ENCODE data around the gene RRM2. TPM values are rescaled to one million over a fixed set of nuclear protein-coding genes. Genes with fewer than 3 reads are reported as not detected.

RRM2 gene
- total RNA-seq, 1 experiment from 2014 or later, result 187 TPM

- no peak for DNase-seq (ENCODE audit: low read depth)
Measured at GRCh38 chr2:10171006-10171800, 48.7 kb downstream of the RRM2 start.

- DNase-seq (ENCODE audit: low read depth), result no peak
Measured at GRCh38 chr2:10172033-10172871, 49.7 kb downstream of the RRM2 start.

DNA sequence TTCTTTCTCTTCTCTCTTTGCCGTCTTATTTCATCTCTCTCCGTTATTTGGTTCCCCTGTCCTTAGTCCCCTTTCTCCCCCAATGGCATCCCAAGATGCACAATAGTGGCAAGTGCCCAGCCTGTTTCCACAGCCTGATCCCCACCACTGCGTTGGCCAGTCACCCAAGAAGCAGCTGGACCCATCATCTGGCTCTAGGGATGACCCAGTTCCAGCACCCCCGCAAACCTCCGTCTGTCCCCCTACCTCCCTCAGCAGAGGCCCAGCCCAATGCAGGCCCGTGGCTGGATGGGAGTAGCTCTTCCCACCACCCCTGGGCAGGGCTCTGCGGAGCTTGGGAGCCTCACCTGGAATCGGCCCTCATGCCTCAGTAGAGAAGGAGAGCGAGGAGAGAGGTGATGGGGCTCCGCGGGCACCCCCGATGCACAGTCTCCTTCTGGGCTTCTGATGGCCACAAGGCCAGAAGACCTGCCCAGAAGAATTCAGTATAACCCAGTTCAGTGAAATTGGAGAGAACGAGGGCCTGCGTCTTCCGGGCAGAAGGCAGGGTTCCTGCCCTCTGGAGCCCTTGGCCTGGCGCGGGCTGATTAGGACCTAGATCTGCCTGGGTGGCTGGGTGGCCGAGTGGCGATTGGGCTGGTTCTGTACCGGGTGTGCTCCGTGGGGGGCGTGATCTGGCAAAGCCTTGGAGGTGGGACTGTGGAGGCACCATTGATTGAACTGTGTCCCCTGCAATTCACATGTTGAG is 50.9 kb downstream of the RRM2 start:
- no peak for DNase-seq (ENCODE audit: low read depth)

GRCh38 chr2:10174173-10174572 is 51.6 kb downstream of the RRM2 start:
- DNase-seq (ENCODE audit: low read depth), result no peak

DNA sequence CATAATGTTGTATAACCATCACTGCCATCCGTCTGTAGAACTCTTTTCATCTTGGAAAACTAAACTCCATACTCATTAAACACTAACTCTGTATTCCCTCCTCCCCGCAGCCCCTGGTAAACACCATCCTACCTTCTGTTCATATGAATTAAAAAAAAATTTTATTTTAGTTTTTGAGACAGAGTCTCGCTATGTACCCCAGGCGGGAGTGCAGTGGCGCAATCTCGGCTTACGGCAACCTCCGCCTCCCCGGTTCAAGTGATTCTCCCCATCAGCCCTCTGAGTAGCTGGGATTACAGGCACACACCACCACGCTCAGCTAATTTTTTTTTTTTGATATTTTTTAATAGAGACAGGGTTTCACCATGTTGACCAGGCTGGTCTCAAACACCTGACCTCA is 52.9 kb downstream of the RRM2 start:
- DNase-seq (ENCODE audit: low read depth), result no peak

DNA sequence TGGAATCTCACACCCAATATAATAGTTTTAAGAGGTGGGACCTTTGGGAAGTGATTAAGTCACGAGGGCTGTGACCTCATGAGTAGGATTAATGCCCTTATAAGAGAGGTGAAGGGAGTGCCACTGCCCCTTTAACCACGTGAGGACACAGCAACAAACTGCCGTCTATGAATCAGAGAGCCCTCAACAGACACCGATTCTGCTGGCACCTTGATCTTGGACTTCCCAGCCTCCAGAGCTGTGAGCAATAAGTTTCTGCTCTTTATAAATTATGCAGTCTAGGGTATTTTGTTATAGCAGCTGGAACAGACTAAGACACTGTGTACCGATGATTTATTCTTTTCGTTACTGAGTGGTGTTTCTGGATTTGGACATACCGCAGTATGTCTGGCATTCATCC is 56.2 kb downstream of the RRM2 start:
- DNase-seq (ENCODE audit: low read depth), result no peak

DNA sequence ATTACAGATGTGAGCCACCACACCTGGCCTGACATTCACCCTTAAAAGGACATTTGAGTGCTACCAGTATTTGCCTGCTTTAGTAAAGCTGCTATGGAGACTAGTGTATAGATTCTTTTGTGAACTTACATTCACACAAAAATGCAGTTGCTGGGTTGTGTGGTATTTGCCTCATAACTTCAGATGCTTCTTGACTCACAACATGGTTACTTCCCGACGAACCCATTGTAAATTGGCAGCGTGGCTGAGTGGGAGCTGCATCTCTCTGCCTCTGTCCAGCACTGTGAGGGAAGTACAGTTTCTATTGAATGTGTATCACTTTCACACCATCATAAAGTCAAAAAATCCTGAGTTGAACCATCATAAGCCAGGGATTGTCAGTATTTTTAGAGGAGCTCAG is 56.9 kb downstream of the RRM2 start:
- DNase-seq (ENCODE audit: low read depth), result no peak

DNA sequence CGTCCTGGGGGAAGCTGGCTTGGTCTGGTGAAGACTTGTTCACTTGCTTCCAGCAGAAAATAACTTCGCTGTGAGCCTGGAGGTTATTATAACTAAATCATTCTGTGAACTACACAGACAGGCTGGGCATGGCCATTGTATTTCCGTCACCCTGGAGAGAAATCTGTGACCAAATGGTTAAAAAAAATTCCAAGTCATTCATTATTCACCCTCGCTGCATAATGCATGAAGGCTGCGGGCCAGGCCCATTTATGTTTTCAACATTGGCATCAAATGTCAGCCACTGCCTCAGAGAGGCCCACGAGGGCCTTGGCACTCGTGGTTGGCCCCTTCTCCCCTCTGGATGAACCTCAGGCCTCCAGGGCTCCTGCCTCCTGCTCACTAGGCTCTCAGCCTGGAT is 57.7 kb downstream of the RRM2 start:
- DNase-seq (ENCODE audit: low read depth), result no peak

Other genes starting within 250 kb of the RRM2 start
- gene GRHL1, start 171.0 kb upstream of the RRM2 start, total RNA-seq (2014; rRNA removed), result 0.40 and 0.90 TPM in 2 replicates
- gene KLF11, start 79.2 kb upstream of the RRM2 start, total RNA-seq (2014; rRNA removed), result 3.1 and 3.3 TPM in 2 replicates
- gene CYS1, start 42.3 kb upstream of the RRM2 start, total RNA-seq (2014; rRNA removed), result 0.13 TPM in 1 of 2 replicates, not detected in the other
- gene HPCAL1, start 180.2 kb downstream of the RRM2 start, total RNA-seq (2014; rRNA removed), result 241 and 280 TPM in 2 replicates

Measured in LHCN-M2 (cell line).